ENCODE results near the gene AMMECR1. TPM values are rescaled to one million over a fixed set of nuclear protein-coding genes. Genes with fewer than 3 reads are reported as not detected.

Gene AMMECR1
- total RNA-seq, 1 donor from 2014 or later = 11.9 TPM

- H3K36me3 Mint-ChIP-seq (ENCODE audit: low read depth) = no peaks in the 10 kb centered on the region
- no peak overlapping the region for H3K4me3 Mint-ChIP-seq
- intact Hi-C loops (cut with micrococcal nuclease) = no loop called here
- H3K9me3 Mint-ChIP-seq = no peaks in the 10 kb centered on the region
- no peak for DNase-seq (ENCODE audit: low spot score)
- H3K27ac Mint-ChIP-seq = no peak overlapping the region
- H3K4me1 Mint-ChIP-seq (ENCODE audit: low read depth) = peaks cover 3% of the 10 kb centered on the region
- H3K27me3 Mint-ChIP-seq (ENCODE audit: insufficient read depth) = peaks cover 12% of the 10 kb centered on the region
These were observed 3.8 kb upstream of the AMMECR1 start for GRCh38 chrX:110321670-110322069.

DNA sequence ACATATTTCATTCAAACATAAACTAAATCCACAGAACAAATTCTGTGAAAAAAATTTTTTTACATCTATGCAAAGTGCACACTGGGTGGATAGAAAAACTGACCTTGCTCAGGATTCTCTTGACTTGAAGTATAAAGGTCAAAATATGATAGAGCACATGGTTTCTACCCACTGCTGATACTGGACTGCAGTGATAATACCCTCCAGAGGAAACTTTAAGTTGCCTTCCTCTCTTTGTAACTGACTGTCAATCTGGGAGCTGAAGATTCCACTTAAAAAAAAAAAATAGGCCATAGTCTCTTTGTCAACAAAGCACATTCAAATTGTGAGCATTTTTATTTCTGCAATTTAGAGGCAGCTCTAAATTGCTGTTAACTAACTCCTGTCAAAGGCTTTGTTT lies 3.2 kb upstream of the AMMECR1 start:
- intact Hi-C loops (cut with micrococcal nuclease) = no loop called here

GRCh38 chrX:110320381-110320987 lies 2.6 kb upstream of the AMMECR1 start:
- H3K9me3 Mint-ChIP-seq = no peaks in the 10 kb centered on the region
- DNase-seq (ENCODE audit: low spot score) = no peak
- H3K4me1 Mint-ChIP-seq (ENCODE audit: low read depth) = peaks cover 5% of the 10 kb centered on the region
- no peak overlapping the region for H3K27ac Mint-ChIP-seq
- H3K4me3 Mint-ChIP-seq = no peak overlapping the region
- H3K36me3 Mint-ChIP-seq (ENCODE audit: low read depth) = no peaks in the 10 kb centered on the region
- H3K27me3 Mint-ChIP-seq (ENCODE audit: insufficient read depth) = peaks cover 12% of the 10 kb centered on the region
- intact Hi-C loops (cut with micrococcal nuclease) = no loop called here

More for the DNA sequence above, 3.2 kb upstream of the AMMECR1 start:
- DNase-seq (ENCODE audit: low spot score) = no peak
- Mint-ChIP-seq H3K4me1 (ENCODE audit: low read depth) (peaks cover 3% of the 10 kb centered on the region), H3K9me3 (no peaks in the 10 kb centered on the region), H3K4me3 (no peak overlapping the region), H3K36me3 (ENCODE audit: low read depth) (no peaks in the 10 kb centered on the region), H3K27me3 (ENCODE audit: insufficient read depth) (peaks cover 12% of the 10 kb centered on the region), H3K27ac (no peak overlapping the region)

DNA sequence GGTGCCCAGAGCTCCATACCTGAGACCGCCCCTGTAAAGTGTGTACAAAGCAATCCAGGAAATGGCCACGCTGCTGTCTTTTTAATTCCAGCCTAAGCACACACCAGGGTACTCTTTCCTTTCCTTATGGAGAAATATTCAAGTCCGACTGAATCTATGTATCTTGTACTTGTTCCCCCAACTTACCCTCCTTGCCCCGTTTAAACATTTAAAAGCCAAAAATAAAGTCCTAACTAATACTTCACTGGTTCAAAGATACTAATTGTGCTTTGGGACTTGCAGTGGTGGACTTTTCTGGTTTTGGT lies 731 bp upstream of the AMMECR1 start:
- H3K27ac Mint-ChIP-seq = peak overlapping the region; percentile 81
- H3K36me3 Mint-ChIP-seq (ENCODE audit: low read depth) = no peaks in the 10 kb centered on the region
- no peaks in the 10 kb centered on the region for H3K9me3 Mint-ChIP-seq
- DNase-seq (ENCODE audit: low spot score) = no peak
- intact Hi-C loops (cut with micrococcal nuclease) = loop anchor here (2.0 to 10.0 kb wide), 6 partner anchors 89 to 1364 kb away; partner anchors contain the start of genes ALG13 and TMEM164
- H3K27me3 Mint-ChIP-seq (ENCODE audit: insufficient read depth) = peaks cover 12% of the 10 kb centered on the region
- H3K4me3 Mint-ChIP-seq = peak overlapping the region; percentile 91
- peaks cover 18% of the 10 kb centered on the region for H3K4me1 Mint-ChIP-seq (ENCODE audit: low read depth)

- Mint-ChIP-seq H3K9me3 (no peaks in the 10 kb centered on the region), H3K36me3 (ENCODE audit: low read depth) (no peaks in the 10 kb centered on the region), H3K4me3 (peak overlapping the region; percentile 91), H3K27me3 (ENCODE audit: insufficient read depth) (peaks cover 8% of the 10 kb centered on the region), H3K27ac (peak overlapping the region; percentile 84), H3K4me1 (ENCODE audit: low read depth) (peaks cover 30% of the 10 kb centered on the region)
- DNase-seq (ENCODE audit: low spot score) = peak; percentile 13
- intact Hi-C loops (cut with micrococcal nuclease) = loop anchor here (2.0 to 10.0 kb wide), 6 partner anchors 90 to 1365 kb away; partner anchors contain the start of genes ALG13 and TMEM164
These were observed 645 bp downstream of the AMMECR1 start for GRCh38 chrX:110317061-110317819.

- H3K4me1 Mint-ChIP-seq (ENCODE audit: low read depth) = peaks cover 37% of the 10 kb centered on the region
These were observed 1.4 kb downstream of the AMMECR1 start for GRCh38 chrX:110316351-110317060.

DNA sequence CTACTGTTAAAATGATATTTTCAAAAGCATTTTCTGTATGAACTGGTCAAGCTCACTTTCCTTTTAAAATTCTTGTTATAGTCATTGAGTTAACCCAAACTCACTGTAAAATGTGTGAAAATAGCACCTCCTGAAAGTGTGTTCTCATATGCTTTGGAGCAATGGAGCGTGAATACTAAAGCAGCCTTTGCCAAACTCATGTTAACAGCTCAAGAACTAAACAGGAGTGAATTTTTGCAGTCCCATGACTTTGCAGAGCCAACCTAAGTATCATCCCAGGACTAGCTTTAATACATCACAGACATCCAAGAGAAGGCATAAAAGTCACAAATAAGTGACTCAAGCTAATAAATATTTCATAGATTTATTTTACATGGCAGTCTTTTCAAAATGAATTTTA lies 2.3 kb downstream of the AMMECR1 start:
- Mint-ChIP-seq H3K9me3 (no peaks in the 10 kb centered on the region), H3K36me3 (ENCODE audit: low read depth) (peaks cover 2% of the 10 kb centered on the region), H3K27me3 (ENCODE audit: insufficient read depth) (peaks cover 8% of the 10 kb centered on the region), H3K4me3 (peak overlapping the region; percentile 91), H3K27ac (no peak overlapping the region), H3K4me1 (ENCODE audit: low read depth) (peaks cover 47% of the 10 kb centered on the region)
- DNase-seq (ENCODE audit: low spot score) = no peak
- intact Hi-C loops (cut with micrococcal nuclease) = loop anchor here (5.0 to 10.0 kb wide), 5 partner anchors 92 to 1367 kb away; partner anchors contain the start of genes ALG13 and TMEM164

More at GRCh38 chrX:110316351-110317060, 1.4 kb downstream of the AMMECR1 start:
- DNase-seq (ENCODE audit: low spot score) = no peak
- Mint-ChIP-seq H3K27me3 (ENCODE audit: insufficient read depth) (peaks cover 8% of the 10 kb centered on the region), H3K4me3 (peak overlapping the region; percentile 91), H3K9me3 (no peaks in the 10 kb centered on the region), H3K36me3 (ENCODE audit: low read depth) (no peaks in the 10 kb centered on the region), H3K27ac (peak overlapping the region; percentile 84)
- intact Hi-C loops (cut with micrococcal nuclease) = loop anchor here (2.0 to 10.0 kb wide), 6 partner anchors 91 to 1366 kb away; partner anchors contain the start of genes ALG13 and TMEM164

DNA sequence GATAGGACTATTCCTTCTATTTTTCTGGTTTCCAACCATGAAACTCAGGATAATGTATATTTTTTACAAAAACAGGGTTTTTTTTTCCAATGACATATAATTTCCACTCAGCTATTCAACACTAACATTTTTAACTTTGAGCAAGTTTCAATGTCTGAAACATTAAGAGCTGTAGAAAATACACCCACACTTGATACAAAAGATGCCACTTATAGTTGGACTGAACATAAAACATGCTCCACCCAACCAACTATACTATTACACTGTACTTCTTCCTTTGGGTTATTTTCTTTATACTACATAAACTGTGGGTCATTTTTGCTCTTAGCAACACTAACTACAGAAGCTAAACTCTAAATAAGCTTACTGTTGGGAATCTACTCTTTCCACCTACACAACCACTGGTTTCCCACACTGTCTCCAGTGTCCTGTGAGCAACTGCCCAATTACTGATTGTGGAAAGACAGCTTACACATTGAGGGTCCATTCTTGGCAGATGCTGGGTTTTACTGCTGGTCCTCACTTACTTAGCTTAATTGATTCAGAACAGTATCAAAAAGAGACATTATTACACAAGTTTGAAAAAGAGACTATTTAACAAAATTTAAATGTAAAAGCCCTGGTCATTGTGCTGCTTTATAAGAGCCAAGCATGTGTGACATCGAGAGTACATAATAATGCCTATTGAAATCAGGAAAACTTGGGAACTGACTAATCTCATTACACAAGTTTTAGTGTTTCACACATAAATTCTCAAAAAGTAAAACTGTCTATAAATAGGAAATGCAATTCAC lies 6.3 kb downstream of the AMMECR1 start:
- intact Hi-C loops (cut with micrococcal nuclease) = loop anchor here (2.0 to 10.0 kb wide), 4 partner anchors 44 to 813 kb away; partner anchors contain the start of gene ACSL4
- Mint-ChIP-seq H3K27me3 (ENCODE audit: insufficient read depth) (no peaks in the 10 kb centered on the region), H3K4me3 (peak overlapping the region; percentile 56), H3K36me3 (ENCODE audit: low read depth) (peaks cover 4% of the 10 kb centered on the region), H3K9me3 (no peaks in the 10 kb centered on the region), H3K4me1 (ENCODE audit: low read depth) (peaks cover 51% of the 10 kb centered on the region), H3K27ac (peak overlapping the region; percentile 82)
- DNase-seq (ENCODE audit: low spot score) = no peak

DNA sequence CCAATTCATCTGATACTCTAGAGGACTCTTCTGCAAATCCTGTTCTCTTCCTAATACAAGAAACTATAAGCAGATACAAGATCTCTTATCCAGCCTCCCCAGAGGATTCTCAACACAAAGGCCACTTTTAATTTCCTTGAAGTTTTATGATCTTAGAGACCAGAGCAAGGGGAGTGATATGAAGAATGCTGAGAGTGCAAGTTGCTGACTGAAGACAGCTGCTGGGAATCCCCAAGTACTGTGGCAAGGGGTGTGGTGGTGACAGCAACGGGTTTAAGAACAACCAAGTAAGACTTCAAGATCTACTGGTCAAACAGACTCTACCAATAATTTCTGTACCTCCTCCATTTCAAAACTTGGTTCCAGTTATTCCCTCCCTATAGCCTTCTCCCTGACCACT lies 7.0 kb downstream of the AMMECR1 start:
- Mint-ChIP-seq H3K36me3 (ENCODE audit: low read depth) (peaks cover 4% of the 10 kb centered on the region), H3K27ac (peak overlapping the region; percentile 82), H3K9me3 (no peaks in the 10 kb centered on the region), H3K4me3 (peak overlapping the region; percentile 68), H3K4me1 (ENCODE audit: low read depth) (peaks cover 51% of the 10 kb centered on the region), H3K27me3 (ENCODE audit: insufficient read depth) (no peaks in the 10 kb centered on the region)
- peak; percentile 24 for DNase-seq (ENCODE audit: low spot score)
- intact Hi-C loops (cut with micrococcal nuclease) = loop anchor here (2.0 to 10.0 kb wide), 4 partner anchors 44 to 814 kb away; partner anchors contain the start of gene ACSL4

DNA sequence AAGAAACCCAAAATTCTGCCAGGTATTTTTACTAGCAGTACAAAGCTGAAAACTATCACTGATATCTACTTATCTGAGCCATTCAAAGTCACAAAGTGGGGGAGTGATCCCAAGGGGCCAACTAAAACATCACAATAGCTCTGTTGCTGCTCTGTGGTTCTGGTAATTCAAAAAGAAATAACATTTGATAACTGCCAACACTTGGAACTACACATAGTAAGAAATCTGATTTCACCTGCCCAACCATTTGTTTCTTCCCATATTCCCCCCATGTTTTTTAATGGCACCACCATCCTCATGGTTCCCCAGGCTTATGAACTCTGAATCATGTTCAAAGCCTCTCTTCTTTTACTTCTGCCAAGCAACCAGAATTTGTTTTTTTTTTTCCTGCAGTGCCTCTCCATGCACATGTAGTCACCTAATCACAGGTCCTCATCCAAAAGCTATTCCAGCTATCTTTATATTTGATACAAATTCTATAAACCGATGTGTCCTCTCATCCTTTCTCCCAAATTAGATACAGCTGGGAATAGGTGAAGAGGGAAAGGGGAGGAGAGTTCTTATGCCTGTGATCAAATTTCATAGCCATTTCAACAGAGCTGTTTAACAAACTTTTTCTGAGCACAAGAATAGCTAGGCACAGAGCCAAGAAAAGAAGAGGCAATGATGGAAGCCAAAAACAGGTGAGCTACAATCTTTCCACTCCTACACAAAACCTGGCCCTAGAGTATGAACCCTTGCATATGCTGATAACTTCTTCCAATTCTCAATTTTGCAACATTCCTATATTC lies 7.7 kb downstream of the AMMECR1 start:
- no peak for DNase-seq (ENCODE audit: low spot score)
- Mint-ChIP-seq H3K36me3 (ENCODE audit: low read depth) (peaks cover 4% of the 10 kb centered on the region), H3K4me3 (peak overlapping the region; percentile 68), H3K27me3 (ENCODE audit: insufficient read depth) (no peaks in the 10 kb centered on the region), H3K9me3 (no peaks in the 10 kb centered on the region), H3K27ac (peak overlapping the region; percentile 82), H3K4me1 (ENCODE audit: low read depth) (peaks cover 46% of the 10 kb centered on the region)
- intact Hi-C loops (cut with micrococcal nuclease) = loop anchor here (2.0 to 10.0 kb wide), 4 partner anchors 43 to 815 kb away; partner anchors contain the start of gene ACSL4

DNA sequence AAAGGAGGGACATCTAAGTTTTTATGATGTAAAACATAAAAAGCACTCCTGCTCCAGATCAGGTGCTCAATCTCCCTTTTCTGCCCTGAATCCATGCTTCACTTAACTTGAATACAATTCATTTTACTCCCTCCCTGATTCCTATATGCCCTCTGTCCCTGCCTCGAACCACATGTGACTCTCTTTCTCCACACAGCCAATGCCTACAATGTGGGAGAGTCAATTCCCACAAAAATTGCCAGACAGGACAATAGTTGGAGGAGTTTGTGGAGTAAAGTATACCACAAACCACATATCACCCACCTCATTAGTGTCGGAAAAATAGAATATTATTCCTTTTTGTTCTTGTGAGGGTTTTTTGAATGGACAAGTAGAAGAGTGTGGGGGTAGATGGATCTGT lies 9.7 kb downstream of the AMMECR1 start:
- no peak overlapping the region for H3K27ac Mint-ChIP-seq
- H3K4me3 Mint-ChIP-seq = no peak overlapping the region
- no peaks in the 10 kb centered on the region for H3K9me3 Mint-ChIP-seq
- no peak for DNase-seq (ENCODE audit: low spot score)
- intact Hi-C loops (cut with micrococcal nuclease) = no loop called here
- H3K4me1 Mint-ChIP-seq (ENCODE audit: low read depth) = peaks cover 39% of the 10 kb centered on the region
- H3K27me3 Mint-ChIP-seq (ENCODE audit: insufficient read depth) = no peaks in the 10 kb centered on the region
- peaks cover 4% of the 10 kb centered on the region for H3K36me3 Mint-ChIP-seq (ENCODE audit: low read depth)

Measured in activated T-helper 1 cell treated with anti-CD3 and anti-CD28 coated beads, Interleukin-12 subunit alpha, Interleukin-12 subunit beta, Interleukin-2, Interleukin-4 antibody, amounts not matched to agents 30 ng/mL and 10 ng/mL and 1 ng/mL, durations not matched to agents 14 hours and 24 hours and 36 hours (primary cell).